HEK293 (cell line): ENCODE measurements around the gene ZNF324.

Experiments used
- CTCF ChIP-seq: fragments of 450-650 bp; formaldehyde crosslinking; IDR thresholded peaks from 2 replicates; pipeline ENCODE4 v1.5.1; 2016; ENCODE audit warnings: missing biosample characterization, missing genetic modification characterization
- OSR2 ChIP-seq: fragments of 450-650 bp; formaldehyde crosslinking; IDR thresholded peaks from 2 replicates; pipeline ENCODE4 v1.5.1; 2016; ENCODE audit warnings: missing biosample characterization, missing genetic modification characterization
- YY1 ChIP-seq: fragments of 450-650 bp; formaldehyde crosslinking; IDR thresholded peaks from 2 replicates; pipeline ENCODE4 v1.5.1; 2018; ENCODE audit warnings: missing biosample characterization, missing genetic modification characterization
- ZBTB21 ChIP-seq: fragments of 450-650 bp; formaldehyde crosslinking; IDR thresholded peaks from 2 replicates; pipeline ENCODE4 v1.5.1; 2017; ENCODE audit warnings: missing biosample characterization, missing genetic modification characterization
- ZBTB48 ChIP-seq: fragments of 450-650 bp; formaldehyde crosslinking; IDR thresholded peaks from 2 replicates; pipeline ENCODE4 v1.5.1; 2016; ENCODE audit warnings: missing biosample characterization, missing genetic modification characterization
- ZBTB8A ChIP-seq: fragments of 450-650 bp; formaldehyde crosslinking; IDR thresholded peaks from 2 replicates; pipeline ENCODE4 v1.5.1; 2016; ENCODE audit warnings: missing biosample characterization, missing genetic modification characterization
- ZNF394 ChIP-seq: fragments of 450-650 bp; formaldehyde crosslinking; IDR thresholded peaks from 2 replicates; pipeline ENCODE4 v1.5.1; 2016; ENCODE audit warnings: missing biosample characterization, missing genetic modification characterization, mild to moderate bottlenecking, moderate library complexity, borderline replicate concordance
- ZNF404 ChIP-seq: fragments of 450-650 bp; formaldehyde crosslinking; IDR thresholded peaks from 2 replicates; pipeline ENCODE4 v1.5.1; 2017; ENCODE audit warnings: missing biosample characterization, missing genetic modification characterization
- ZNF433 ChIP-seq: fragments of 450-650 bp; formaldehyde crosslinking; IDR thresholded peaks from 2 replicates; pipeline ENCODE4 v1.5.1; 2016; ENCODE audit warnings: missing biosample characterization, missing genetic modification characterization, low read depth
- ZNF518A ChIP-seq: fragments of 450-650 bp; formaldehyde crosslinking; conservative IDR thresholded peaks from 2 replicates; pipeline ENCODE4 v1.5.1; 2016; ENCODE audit warnings: low read depth, missing biosample characterization, missing genetic modification characterization
- ZNF596 ChIP-seq: fragments of 450-650 bp; IDR thresholded peaks from 2 replicates; pipeline ENCODE4 v1.5.0; 2018; ENCODE audit warnings: missing biosample characterization, mild to moderate bottlenecking, missing genetic modification characterization, moderate library complexity
- ZNF629 ChIP-seq: fragments of 450-650 bp; formaldehyde crosslinking; IDR thresholded peaks from 2 replicates; pipeline ENCODE4 v1.5.1; 2017; ENCODE audit warnings: missing biosample characterization, missing genetic modification characterization
- ZNF670 ChIP-seq: fragments of 450-650 bp; formaldehyde crosslinking; IDR thresholded peaks from 2 replicates; pipeline ENCODE4 v1.5.1; 2016; ENCODE audit warnings: missing biosample characterization, missing genetic modification characterization, low read depth
- TF ChIP-seq, protein P1 (sequence below): fragments of 450-650 bp; formaldehyde crosslinking; IDR thresholded peaks from 2 replicates; pipeline ENCODE4 v1.5.1; 2017; ENCODE audit warnings: missing biosample characterization, missing genetic modification characterization

DNA sequence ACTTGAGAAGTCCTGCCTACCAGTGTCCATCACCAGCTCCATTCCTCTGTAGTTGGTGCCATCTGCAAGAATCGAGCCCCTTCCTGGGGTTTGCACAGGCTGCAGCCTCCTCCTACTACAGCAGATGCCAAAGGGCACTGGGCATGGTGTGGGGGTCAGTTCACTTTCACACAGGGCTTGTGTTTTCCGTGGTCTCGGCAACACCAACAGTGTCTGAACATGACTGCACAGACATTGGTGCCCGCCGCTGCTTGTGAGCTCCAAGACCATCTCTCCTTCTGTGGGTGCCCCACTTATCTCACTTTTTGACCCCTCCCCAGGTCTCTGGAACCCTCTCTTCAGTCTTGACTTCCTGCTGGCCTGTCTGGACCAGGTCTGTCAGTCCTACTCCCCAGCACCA, 24.5 kb downstream of the ZNF324 start:
- TF ChIP-seq ZNF596 (tag by site-specific recombination) (no peak), ZNF670 (tag by site-specific recombination) (no peak), ZBTB21 (tag by site-specific recombination) (no peak), ZBTB48 (tag by site-specific recombination) (no peak), CTCF (no peak), ZNF629 (tag by site-specific recombination) (no peak), YY1 (tag by site-specific recombination) (no peak), ZBTB8A (tag by site-specific recombination) (no peak), OSR2 (tag by site-specific recombination) (no peak), ZNF394 (tag by site-specific recombination) (no peak), ZNF518A (no peak), ZNF433 (tag by site-specific recombination) (no peak), ZNF404 (tag by site-specific recombination) (no peak)
- TF ChIP-seq, protein P1, sequence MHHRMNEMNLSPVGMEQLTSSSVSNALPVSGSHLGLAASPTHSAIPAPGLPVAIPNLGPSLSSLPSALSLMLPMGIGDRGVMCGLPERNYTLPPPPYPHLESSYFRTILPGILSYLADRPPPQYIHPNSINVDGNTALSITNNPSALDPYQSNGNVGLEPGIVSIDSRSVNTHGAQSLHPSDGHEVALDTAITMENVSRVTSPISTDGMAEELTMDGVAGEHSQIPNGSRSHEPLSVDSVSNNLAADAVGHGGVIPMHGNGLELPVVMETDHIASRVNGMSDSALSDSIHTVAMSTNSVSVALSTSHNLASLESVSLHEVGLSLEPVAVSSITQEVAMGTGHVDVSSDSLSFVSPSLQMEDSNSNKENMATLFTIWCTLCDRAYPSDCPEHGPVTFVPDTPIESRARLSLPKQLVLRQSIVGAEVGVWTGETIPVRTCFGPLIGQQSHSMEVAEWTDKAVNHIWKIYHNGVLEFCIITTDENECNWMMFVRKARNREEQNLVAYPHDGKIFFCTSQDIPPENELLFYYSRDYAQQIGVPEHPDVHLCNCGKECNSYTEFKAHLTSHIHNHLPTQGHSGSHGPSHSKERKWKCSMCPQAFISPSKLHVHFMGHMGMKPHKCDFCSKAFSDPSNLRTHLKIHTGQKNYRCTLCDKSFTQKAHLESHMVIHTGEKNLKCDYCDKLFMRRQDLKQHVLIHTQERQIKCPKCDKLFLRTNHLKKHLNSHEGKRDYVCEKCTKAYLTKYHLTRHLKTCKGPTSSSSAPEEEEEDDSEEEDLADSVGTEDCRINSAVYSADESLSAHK (tag by site-specific recombination): no peak
